MM.1S (cell line): ENCODE results near the gene GATAD2A.

Source experiments
- CTCF ChIP-seq: fragments of 300-600 bp; sonication (generic); IDR thresholded peaks from 2 replicates; pipeline ENCODE4 v1.5.1; 2016; ENCODE audit warnings: antibody characterized with exemption, low read length, mixed read lengths
- EZH2 ChIP-seq: fragments of 300-600 bp; sonication (generic); optimal IDR thresholded peaks from 2 replicates; pipeline ENCODE3; 2017; ENCODE audit warnings: low read depth, mild to moderate bottlenecking, antibody characterized with exemption, low read length, mixed read lengths
- EZH2phosphoT487 ChIP-seq: fragments of 300-600 bp; sonication (generic); IDR thresholded peaks from 2 replicates; pipeline ENCODE4 v1.6.1; 2018; ENCODE audit warnings: antibody characterized with exemption, low read length

- TF ChIP-seq CTCF (no peak), EZH2 (no peak), EZH2phosphoT487 (no peak)
Measured at GRCh38 chr19:19427944-19428343, 22.5 kb downstream of the GATAD2A start.
